Skeletal muscle satellite cell (primary cell): Measurements from ENCODE around the gene KCNK3.

Experiments used
- H3K27me3 ChIP-seq: 2 replicates; pipeline ENCODE4 v1.7.0; 2013; ENCODE audit warnings: low read length; ENCODE audit not compliant: control insufficient read depth, insufficient read depth
- H3K36me3 ChIP-seq: 2 replicates; pipeline ENCODE4 v1.7.0; 2013; ENCODE audit warnings: mild to moderate bottlenecking, control low read depth, low read length; ENCODE audit not compliant: insufficient read depth
- H3K4me1 ChIP-seq: 2 replicates; pipeline ENCODE4 v1.7.0; 2013; ENCODE audit warnings: low read length; ENCODE audit not compliant: control insufficient read depth, insufficient read depth
- H3K4me2 ChIP-seq: 2 replicates; pipeline ENCODE4 v1.7.0; 2013; ENCODE audit warnings: mild to moderate bottlenecking, low read length
- H3K4me3 ChIP-seq: 2 replicates; pipeline ENCODE4 v1.7.0; 2013; ENCODE audit warnings: low read length
- H3K9ac ChIP-seq: 2 replicates; pipeline ENCODE4 v1.7.0; 2013; ENCODE audit warnings: mild to moderate bottlenecking, low read depth, low read length, moderate library complexity
- H3K9me3 ChIP-seq: replicated peaks from 2 replicates; pipeline ENCODE4 v1.7.0; 2013; ENCODE audit warnings: mild to moderate bottlenecking, control low read depth, low read length

KCNK3 gene

GRCh38 chr2:26668856-26669750 is 23.4 kb upstream of the KCNK3 start:
- Histone ChIP-seq H3K27me3 (peaks cover 69% of the 10 kb centered on the region), H3K9ac (no peak overlapping the region), H3K4me1 (no peaks in the 10 kb centered on the region), H3K9me3 (no peaks in the 10 kb centered on the region), H3K4me3 (no peak overlapping the region), H3K36me3 (no peaks in the 10 kb centered on the region), H3K4me2 (no peak overlapping the region)

GRCh38 chr2:26670171-26670570 is 22.4 kb upstream of the KCNK3 start:
- Histone ChIP-seq H3K4me1 (no peaks in the 10 kb centered on the region), H3K9me3 (no peaks in the 10 kb centered on the region), H3K27me3 (peaks cover 72% of the 10 kb centered on the region), H3K9ac (no peak overlapping the region), H3K36me3 (no peaks in the 10 kb centered on the region), H3K4me3 (no peak overlapping the region), H3K4me2 (no peak overlapping the region)

DNA sequence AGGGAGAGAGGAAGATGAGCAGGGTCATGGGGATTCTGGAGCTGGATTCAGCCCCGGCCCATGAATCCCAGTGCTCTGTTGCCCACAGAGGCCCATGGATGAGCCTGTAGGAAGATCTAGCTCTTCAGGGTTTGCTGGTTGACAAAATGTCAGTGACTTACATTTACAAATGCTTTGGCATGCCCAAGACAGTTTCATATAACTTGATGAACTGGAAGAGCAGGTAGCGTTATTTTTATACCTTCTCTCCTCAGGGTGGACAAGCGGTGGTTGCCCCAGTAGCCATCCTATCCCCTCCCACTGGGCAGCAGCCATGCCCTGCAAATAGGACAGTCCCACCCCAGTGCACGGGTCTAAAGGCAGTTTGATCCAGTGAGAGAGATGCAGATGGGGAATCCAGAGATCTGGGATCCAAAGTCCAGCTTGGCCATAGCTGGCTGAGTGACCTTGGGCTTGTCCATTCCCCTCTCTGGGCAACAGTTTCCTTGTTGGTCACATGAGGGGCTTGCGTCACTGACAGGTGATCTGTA is 21.5 kb upstream of the KCNK3 start:
- no peaks in the 10 kb centered on the region for H3K9me3 ChIP-seq
- no peak overlapping the region for H3K4me3 ChIP-seq
- H3K9ac ChIP-seq = no peak overlapping the region
- no peaks in the 10 kb centered on the region for H3K4me1 ChIP-seq
- no peak overlapping the region for H3K4me2 ChIP-seq
- H3K27me3 ChIP-seq = peaks cover 77% of the 10 kb centered on the region
- no peaks in the 10 kb centered on the region for H3K36me3 ChIP-seq

DNA sequence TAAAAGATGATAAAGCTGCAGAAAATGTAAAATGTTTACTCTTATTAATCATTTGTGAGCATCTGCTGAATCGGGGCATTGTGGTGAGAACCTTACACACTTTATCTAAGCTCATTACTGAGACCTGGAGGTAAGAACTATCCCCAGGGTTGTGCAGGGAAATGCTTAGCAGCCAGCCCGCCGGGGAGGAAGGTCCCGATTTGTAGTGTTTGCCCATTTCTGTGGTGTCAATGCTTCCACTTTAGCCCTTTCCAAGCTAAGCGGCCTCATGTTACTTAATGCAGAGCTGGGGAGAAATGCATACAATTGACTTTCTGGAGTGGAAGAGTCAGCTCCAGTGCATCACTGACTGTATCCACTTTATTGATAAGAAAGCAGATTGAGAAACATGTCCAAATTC is 20.8 kb upstream of the KCNK3 start:
- no peaks in the 10 kb centered on the region for H3K36me3 ChIP-seq
- H3K9ac ChIP-seq = no peak overlapping the region
- H3K27me3 ChIP-seq = peaks cover 75% of the 10 kb centered on the region
- H3K4me1 ChIP-seq = no peaks in the 10 kb centered on the region
- H3K4me2 ChIP-seq = no peak overlapping the region
- no peaks in the 10 kb centered on the region for H3K9me3 ChIP-seq
- H3K4me3 ChIP-seq = no peak overlapping the region

- H3K4me1 ChIP-seq = no peaks in the 10 kb centered on the region
- no peaks in the 10 kb centered on the region for H3K36me3 ChIP-seq
- H3K4me2 ChIP-seq = no peak overlapping the region
- no peak overlapping the region for H3K4me3 ChIP-seq
- H3K9me3 ChIP-seq = no peaks in the 10 kb centered on the region
- H3K9ac ChIP-seq = no peak overlapping the region
- H3K27me3 ChIP-seq = peaks cover 72% of the 10 kb centered on the region
Observed at GRCh38 chr2:26672112-26672817, 20.3 kb upstream of the KCNK3 start.

GRCh38 chr2:26672818-26673393 is 19.6 kb upstream of the KCNK3 start:
- H3K9ac ChIP-seq = no peak overlapping the region
- no peaks in the 10 kb centered on the region for H3K4me1 ChIP-seq
- no peak overlapping the region for H3K4me3 ChIP-seq
- no peaks in the 10 kb centered on the region for H3K9me3 ChIP-seq
- H3K27me3 ChIP-seq = peaks cover 73% of the 10 kb centered on the region
- H3K4me2 ChIP-seq = no peak overlapping the region
- no peaks in the 10 kb centered on the region for H3K36me3 ChIP-seq

DNA sequence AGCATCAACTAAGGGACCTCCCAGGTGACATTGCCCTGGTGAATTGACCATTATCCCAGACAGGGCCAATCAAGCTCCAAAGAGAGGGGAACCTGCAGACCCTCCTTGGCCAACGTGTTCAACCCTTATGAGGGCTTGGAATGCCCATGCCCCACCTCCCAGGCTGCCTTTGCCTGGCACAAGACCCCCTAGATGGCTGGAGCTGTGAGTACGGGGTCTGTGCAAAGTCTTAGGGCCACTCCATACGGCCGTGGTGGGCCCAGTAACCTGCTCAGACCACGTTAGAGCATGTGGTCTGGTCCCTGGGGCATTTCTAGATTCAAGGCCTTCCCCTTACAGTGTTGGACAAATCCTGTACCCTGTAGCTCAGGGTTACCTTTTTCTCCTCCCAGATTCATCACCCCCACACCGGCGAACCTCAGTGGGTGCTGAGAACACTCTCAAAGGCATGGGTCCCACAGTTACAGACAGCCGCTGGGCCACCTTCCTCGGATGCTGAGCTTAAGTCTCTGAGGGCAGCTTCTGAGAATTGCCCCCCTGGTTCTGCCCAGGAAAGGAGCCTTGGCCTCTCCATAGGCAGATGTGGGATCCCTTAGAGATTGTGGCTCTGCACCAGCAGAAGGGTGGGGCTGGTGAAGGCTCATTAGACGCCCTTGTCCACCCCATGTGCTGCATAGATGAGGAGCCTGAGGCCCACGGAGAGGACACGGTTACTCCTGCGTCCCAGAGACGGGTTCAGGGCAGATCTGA is 18.3 kb upstream of the KCNK3 start:
- Histone ChIP-seq H3K27me3 (peaks cover 74% of the 10 kb centered on the region), H3K4me1 (no peaks in the 10 kb centered on the region), H3K9me3 (no peaks in the 10 kb centered on the region), H3K36me3 (no peaks in the 10 kb centered on the region), H3K9ac (no peak overlapping the region), H3K4me2 (no peak overlapping the region), H3K4me3 (no peak overlapping the region)

GRCh38 chr2:26674771-26675170 is 17.8 kb upstream of the KCNK3 start:
- Histone ChIP-seq H3K4me3 (no peak overlapping the region), H3K9me3 (no peaks in the 10 kb centered on the region), H3K27me3 (peaks cover 80% of the 10 kb centered on the region), H3K4me1 (no peaks in the 10 kb centered on the region), H3K9ac (no peak overlapping the region), H3K36me3 (no peaks in the 10 kb centered on the region), H3K4me2 (no peak overlapping the region)

- H3K9me3 ChIP-seq = no peaks in the 10 kb centered on the region
- H3K4me2 ChIP-seq = no peak overlapping the region
- no peaks in the 10 kb centered on the region for H3K36me3 ChIP-seq
- H3K27me3 ChIP-seq = peaks cover 80% of the 10 kb centered on the region
- no peaks in the 10 kb centered on the region for H3K4me1 ChIP-seq
- no peak overlapping the region for H3K9ac ChIP-seq
- no peak overlapping the region for H3K4me3 ChIP-seq
Observed at GRCh38 chr2:26675651-26676255, 16.8 kb upstream of the KCNK3 start.

DNA sequence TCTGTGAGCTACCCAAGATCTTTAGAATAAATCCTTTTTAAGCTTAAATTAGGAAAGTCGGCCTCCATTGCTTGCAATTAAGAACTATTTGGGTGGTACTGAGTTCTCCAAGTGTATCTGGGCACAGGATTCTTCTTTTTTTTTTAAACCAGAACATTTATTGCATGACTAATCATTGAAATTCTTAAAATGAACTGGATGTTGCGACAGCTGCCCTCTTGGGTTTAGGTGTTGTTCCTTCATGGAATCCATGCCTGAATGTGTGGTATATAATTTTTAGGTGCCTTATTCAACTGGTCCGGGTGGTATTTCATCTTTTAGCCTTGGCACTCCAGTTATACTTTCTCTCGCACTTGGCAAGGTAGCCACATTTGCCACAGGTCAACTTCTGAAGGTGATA is 14.5 kb upstream of the KCNK3 start:
- peaks cover 77% of the 10 kb centered on the region for H3K27me3 ChIP-seq
- no peak overlapping the region for H3K4me3 ChIP-seq
- H3K4me2 ChIP-seq = no peak overlapping the region
- H3K36me3 ChIP-seq = no peaks in the 10 kb centered on the region
- H3K4me1 ChIP-seq = no peaks in the 10 kb centered on the region
- no peaks in the 10 kb centered on the region for H3K9me3 ChIP-seq
- no peak overlapping the region for H3K9ac ChIP-seq

DNA sequence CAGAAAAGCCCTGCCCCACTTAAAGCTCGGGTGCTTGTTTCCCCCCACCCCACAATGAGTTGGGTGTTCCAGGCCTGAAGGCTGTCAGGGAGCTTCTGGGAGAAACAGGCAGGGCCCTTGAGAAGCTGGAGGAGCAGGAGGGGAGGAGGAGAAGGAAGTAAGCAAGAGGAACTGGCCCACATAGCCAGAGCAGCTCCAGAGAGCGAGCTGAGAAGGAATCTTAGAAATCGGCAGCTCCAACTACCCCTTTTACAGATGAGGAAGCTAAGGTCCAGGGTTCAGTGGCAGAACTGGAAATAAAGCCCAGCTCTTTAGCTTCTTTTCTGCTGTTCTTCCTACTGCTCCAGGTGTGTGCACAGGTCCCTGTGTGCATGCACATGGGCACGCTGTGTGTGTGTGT is 12.7 kb upstream of the KCNK3 start:
- Histone ChIP-seq H3K9ac (no peak overlapping the region), H3K4me1 (no peaks in the 10 kb centered on the region), H3K9me3 (no peaks in the 10 kb centered on the region), H3K36me3 (no peaks in the 10 kb centered on the region), H3K4me2 (no peak overlapping the region), H3K27me3 (peaks cover 77% of the 10 kb centered on the region), H3K4me3 (no peak overlapping the region)
